HG03159 (cell line): ENCODE data around the gene SH3RF2.
"Not testable (repeated sequence)": the region's sequence is repeated elsewhere in the genome, so short reads cannot be mapped to it uniquely, and the experiment has no call there.

Experiments used
- ATAC-seq: cut with Tn5 transposase; IDR thresholded peaks from one replicate; pipeline ENCODE4 v1.9.1; 2021; ENCODE audit warnings: mild to moderate bottlenecking, moderate library complexity; ENCODE audit not compliant: unreplicated experiment

Gene SH3RF2

DNA sequence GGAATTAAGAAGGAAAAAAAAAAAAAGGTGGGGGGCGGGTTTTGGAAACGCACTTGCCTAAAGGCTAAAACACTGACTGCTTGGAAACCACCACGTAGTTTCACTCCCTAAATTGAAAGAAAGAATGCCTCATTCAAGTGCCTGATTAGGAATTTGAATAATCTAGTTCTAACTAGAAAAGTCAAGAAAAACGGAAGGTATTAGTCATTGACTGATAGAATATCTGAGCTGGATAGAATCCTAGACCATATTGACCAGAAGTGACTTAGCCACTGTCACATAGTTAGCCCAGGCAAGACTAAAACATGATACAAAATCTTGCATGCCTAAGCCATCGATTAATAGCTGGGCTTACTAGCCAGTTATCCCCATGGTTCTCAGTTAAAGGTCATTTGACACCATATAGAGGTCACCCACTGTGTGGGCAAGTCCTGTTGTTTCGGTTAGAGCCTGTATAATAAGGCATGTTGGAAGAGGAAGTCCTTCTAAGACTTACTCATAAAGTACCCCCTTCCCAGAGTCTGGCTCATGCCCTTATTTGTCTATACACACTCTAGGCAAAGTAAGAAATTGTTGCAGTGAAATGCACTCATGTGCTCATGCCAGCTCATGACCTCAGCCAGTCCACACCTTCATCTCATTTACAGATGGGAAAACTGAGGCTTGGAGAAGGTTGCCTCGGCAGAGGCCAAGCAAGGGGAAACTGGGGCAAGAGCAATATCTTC, 40.2 kb downstream of the SH3RF2 start:
- ATAC-seq: peak; percentile 71

DNA sequence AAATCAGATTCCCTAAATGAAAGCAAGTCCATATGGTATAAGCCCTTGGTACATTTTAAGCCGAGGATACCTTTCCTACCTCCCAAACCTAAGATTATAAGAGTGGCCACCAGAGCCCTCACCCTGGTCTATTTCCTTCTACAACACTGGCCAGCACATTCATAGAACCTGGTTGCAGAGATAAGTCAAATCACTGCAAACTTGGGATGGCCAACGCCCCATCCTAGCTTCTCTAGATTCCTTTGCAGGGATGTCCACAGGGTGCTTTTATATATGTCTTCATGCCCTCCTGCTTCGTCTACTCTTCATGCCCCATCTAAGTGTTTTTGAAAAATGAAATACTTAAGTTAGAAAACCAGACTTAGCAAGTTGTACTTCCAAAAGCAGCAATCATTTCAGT, 41.8 kb downstream of the SH3RF2 start:
- ATAC-seq: no peak

DNA sequence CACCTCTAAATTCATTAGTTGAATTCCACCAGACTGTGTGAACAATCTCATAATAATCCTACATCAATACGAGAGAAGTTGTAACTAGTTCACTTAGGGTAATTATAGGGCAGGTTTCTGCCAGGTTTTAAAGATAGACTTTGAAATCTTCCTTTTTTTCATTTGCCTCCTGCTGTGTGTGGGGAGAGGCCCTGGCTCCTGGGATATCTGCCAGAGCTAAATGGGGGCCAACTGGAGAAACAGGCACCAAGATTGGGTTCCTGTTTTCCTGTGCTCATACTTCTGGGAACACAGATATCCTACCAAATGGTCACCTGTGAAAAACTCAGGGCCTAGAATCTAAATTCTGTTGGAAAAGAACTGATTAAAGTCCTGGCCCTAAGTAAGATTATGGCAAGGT, 42.3 kb downstream of the SH3RF2 start:
- no peak for ATAC-seq

DNA sequence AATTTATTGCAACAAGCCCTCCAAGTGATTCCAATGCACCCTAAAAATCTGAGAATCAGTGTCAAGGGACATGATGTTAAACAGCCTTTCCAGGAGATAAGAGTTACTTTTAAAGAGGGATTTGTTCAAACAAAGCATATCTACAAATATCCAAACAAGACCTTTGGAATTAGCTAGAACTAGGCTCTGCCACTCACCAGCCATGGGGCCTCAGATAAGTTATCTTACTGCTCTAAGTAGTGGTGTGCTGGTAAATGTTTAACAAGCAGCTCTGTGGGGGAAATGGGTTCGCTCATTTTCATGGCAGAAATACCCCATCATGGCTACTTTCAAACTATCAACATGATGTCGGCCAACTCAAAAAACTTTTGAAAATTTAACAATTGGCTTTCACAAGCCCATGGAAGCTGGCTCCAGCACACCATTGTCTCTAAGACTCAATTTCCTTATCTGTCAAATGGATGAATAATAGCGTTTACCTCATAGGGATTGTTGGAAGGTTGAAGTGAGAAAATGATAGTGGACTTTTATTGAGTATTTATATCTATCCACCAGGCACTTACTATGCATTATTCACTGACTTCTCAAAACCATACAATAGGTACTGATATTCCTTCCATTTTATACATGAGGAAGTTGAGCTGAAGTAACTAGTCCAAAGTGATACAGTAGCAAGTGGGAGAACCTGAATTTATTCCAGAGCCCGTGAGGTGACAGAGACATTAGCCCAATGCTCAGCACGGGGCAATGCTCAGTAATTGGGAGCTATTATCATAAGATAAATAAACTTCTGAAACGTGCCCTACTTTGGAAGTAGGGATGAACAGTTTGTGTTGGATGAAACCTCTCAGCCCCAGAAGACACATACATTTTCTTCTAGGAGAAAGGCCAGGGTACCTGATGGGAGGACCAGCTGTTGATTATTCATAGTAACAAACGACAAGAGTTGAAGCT, 43.2 kb downstream of the SH3RF2 start:
- ATAC-seq: no peak

DNA sequence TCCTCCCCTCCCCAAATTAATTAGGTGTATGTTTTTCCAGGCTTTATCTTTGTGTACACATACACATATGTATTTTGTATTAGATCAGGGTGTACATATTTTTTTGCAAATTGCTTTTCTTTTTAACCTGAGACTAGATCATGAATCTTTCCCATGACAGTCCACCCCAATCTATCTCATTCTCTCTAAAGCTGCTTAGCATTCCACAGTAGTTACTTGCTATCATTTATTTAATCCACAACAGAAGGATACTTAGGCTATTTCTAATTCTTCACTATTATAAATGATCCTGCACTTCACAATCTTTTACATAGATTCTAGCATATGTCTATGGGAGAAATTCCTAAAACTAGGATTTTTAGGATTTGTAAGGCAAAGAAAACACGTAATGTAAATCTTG, 43.9 kb downstream of the SH3RF2 start:
- no peak for ATAC-seq

DNA sequence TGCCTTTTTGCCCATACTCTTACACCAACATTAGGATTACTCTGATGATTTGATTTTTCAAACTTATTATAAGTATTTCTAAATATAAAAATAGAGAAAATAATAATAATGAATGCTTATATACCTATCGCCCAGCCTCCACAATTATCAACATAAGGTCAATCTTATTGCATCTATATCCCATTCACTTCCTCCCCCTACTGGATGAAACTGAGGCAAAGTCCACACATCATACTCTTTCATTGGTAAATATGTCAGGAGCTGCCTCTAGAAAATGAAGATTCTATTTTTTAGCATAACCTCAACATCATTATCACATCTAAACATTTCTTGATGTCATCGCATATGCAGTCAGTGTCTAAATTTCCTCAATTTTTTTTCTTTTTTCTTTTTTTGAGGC, 44.3 kb downstream of the SH3RF2 start:
- no peak for ATAC-seq

DNA sequence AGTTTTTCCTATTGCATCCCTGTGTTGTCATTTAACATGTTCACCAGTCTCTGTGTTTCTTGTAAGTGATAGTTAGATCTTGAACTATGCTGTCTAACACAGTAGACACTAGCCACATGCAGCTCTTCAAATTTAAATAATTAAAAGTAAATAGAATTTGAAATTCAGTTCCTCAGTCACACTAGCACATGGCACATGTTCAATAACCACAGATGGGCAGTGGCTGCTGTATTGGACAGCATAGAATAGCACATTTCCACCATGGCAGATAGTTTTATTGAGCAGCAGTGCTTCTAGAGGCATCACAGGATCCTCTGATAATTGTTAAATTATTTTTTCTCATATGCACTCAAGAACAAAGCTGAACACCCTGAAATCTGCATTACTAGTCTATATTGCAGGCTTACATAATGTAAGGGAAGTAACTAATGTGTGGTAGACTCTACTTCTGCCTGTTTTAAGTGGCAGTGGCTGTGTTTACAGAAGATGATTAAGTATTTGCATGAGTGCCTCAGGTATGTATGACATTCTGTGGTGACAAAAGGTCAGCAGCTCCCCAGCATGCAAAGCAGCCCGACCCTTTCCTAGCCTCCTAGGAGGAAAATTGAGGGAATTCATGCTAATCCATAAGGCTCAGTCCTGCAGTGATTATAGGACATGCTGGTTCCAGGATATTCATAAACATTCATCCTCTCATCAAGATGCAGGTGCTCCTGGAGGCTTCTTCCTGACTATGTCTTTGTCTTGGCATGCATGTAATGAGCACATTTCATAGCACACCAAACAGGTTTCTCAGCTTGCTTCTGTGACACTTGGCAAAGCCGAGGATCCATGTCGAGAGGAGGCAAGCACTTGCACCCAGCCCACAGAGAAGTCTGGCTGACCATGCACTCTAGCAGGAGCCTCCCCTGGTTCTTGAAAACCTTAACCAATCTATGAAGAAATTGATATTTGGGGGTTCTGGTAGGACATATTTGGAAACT, 45.5 kb downstream of the SH3RF2 start:
- no peak for ATAC-seq

DNA sequence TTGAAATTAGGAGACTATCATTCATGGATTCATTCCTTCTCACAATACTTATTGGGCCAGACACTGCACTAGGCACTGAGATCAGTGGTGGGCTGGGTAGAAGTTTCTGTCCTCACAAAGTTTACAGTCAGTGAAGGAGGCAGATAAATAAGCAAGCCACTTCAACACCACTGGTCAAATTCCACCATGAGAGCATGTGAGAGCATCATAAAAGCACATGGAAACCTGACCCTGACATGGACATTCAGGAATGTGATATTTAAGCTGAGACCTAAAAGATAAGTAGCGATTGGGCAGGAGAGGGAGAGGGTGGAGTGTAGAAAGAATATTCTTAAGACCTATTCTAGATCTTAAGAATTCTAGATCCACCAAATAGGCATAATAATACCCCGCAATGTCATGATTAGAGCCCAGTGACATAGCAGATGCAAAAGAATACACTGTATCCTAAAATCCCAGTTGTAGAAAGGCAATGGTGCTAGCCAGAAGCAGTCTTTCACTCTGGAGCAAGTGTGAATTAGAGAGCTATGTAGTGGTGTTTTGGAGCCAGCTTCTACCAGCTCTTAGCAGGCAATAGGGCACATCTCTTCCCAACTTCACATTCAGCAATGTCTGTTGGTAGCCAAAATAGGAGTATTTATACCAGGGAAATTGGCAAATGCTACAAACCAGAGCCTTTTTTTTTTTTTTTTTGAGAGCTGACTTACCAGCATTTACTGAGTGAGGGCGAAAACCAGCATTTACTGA, 46.4 kb downstream of the SH3RF2 start:
- no peak for ATAC-seq

DNA sequence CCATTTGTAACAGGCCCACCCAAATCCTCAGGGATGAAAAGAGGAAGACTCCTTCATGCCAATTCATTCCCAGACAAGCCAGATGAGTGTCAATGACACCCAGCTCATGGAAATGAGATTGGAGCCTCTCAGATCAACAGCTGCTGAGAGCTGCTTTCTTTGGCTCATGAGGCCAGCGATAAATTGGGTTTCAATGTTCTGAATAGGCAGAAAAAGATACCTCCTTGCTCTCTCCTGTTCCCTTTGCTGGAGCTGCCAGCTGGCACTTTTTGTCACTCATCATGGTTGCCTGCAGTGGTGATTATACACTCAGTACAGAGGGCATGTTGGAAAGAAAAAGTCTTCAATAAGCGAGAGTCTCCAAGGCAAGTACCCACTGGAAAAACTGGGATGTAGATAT, 47.1 kb downstream of the SH3RF2 start:
- ATAC-seq: no peak

DNA sequence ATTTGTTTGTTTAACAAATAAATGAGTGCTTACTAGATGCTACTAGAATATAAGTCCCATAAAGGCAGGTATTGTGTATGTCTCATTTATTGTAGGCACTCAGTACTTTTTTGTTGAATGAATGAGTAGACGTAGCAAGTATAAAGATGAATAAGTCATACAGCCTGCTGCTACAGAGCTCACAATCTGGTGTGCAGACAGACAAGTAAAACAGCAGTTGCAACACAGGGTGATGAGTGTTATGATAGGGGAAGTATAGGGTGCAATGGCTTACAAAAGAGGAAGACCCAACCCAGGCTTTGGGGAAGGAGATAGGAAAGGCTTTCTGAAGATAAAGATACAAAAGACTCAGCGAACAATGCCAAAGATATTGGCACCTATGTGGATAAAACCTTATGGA, 47.7 kb downstream of the SH3RF2 start:
- no peak for ATAC-seq

DNA sequence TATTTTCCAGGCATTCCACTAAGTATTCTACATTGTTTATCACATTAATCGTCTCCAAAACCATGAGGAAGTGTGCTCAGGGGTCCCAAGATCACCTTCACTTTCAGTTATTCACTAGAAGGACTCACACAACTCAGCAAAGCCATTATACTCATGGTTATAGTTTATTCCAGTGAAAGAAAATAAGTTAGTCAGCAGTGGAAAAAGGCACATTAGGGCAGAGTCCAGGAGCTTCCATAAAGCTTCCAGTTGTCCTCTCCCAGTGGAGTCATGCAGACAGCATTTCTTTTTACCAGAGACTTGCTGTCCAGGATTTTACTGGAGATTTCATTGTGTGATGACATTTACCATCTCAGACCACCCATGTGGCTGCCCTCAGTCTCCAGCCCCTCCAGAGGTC, 51.5 kb downstream of the SH3RF2 start:
- ATAC-seq: no peak

DNA sequence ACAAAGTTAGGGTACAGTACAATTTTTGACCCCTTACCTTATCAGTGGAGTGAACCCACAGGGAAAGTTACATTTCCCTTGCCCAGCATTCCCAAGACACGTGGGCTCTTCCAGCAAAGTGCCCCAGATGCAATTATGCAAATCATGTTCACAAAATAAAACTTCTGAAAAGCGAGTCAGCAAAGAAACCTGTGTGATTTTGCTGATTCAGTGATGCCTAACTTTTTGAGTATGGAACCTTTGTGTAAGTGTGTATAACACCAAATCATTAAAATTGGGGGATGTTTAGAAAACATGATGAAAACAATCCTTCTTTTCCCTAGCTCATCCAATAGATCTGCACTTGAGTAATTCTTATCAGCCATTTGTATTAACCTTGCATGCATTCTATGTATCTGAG, 52.6 kb downstream of the SH3RF2 start:
- no peak for ATAC-seq

DNA sequence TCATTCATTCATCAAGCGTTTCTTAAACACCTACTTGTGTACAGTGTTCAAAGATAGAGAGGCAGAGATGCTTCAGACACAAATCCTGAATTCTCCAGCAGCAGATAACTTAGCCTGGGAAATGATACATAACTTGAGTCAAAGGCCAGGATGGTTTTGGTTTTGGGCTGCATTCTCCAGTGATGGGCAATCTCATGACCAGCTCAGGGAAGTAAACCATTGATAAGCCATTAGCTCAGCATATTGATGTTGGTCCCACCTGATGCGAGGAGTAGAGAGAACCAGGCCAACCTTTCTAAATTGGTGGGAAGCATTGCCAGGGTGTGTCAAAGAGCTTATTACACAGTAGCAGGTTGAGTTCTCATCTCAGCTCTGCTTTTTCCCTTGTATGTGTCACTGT, 53.0 kb downstream of the SH3RF2 start:
- ATAC-seq: no peak

DNA sequence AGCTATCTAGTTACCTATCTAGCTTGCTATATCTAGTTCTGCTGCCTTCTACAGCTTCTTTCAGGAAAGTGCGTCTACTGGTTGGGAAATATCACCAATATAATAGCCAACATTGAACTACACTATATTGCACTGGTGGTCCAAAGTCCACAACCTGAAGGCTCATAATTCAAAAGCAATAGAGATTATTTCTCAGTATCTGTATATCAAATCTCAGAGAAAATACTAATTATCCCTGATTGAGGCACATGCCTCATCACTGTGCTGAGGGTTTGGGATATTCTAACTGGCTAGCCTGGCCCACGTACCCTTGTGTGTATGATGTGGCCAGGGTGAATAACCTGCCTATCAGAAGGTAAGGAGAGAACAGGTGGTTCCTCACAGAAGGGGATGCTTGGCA, 53.8 kb downstream of the SH3RF2 start:
- no peak for ATAC-seq

DNA sequence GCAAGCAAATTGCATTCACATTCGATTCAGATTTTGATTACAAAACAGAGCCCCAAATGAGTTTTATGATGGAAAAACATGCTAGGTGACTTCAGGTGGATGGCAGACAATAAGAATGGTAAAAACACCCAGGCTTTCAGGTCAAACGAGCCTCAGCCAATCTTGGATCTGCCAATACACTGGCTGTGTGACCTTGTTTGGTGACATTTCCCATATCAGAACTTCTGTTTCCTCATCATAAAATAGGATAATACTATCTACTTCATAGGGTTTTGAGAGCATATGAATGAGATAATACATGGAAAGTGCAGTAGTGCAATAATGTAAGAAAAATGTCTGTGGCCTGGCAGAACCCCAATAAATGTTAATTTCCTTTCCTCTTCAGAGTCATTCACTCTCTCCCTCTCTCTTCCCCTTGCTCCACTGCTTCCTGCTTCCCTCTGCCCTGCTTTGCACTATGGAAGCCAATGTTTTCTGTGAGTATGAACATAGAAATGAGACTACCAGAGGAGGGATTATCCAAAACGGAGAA, 54.7 kb downstream of the SH3RF2 start:
- no peak for ATAC-seq

DNA sequence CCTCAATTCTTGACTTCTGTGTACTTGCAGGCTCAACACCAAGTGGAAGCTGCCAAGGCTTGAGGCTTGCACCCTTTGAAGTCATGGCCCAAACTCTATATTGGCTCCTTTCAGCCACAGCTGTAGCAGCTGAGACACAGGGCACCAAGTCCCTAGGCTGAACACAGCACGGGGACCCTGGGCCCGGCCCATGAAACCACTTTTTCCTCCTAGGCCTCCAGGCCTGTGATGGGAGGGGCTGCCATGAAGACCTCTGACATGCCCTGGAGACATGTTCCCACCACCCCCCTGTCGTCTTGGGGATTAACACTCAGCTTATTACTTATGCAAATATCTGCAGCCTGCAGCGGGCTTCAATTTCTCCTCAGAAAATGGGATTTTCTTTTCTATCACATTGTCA, 57.2 kb downstream of the SH3RF2 start:
- ATAC-seq: not testable (repeated sequence)

DNA sequence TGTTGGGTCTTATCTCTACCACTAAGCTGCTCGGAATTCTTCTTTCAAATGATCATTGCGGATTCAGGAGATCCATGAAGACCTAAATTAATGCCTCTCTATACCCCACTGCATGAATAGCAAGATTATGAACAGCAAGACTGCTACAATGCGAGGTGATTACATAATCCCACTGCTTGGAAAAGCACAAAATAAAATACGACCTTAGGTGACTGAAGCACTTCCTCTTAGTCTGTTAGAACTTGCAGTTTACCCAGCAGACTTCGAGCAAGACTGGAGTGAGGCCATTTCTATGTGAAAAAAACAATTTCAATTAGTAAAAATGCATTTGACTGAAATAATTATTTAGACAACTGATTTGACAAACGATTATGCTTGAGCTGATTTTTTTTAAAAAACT, 59.8 kb downstream of the SH3RF2 start:
- ATAC-seq: no peak

DNA sequence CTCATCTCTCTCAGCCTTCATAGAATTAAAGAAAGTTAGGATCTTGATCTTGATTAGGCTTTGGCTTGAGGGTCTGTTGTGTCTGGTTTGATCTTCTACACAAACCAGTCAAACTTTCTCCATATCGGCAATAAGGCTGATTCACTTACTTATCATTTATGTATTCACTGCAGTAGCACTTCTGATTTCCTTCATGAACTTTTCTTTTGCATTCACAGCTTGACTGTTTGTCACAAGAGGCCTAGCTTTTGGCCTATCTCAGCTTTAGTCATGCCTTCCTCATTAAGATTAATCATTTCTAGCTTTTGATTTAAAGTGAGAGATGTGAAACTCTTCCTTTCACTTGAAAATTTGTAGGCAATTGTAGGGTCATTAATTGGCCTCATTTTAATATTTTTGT, 62.8 kb downstream of the SH3RF2 start:
- ATAC-seq: no peak

DNA sequence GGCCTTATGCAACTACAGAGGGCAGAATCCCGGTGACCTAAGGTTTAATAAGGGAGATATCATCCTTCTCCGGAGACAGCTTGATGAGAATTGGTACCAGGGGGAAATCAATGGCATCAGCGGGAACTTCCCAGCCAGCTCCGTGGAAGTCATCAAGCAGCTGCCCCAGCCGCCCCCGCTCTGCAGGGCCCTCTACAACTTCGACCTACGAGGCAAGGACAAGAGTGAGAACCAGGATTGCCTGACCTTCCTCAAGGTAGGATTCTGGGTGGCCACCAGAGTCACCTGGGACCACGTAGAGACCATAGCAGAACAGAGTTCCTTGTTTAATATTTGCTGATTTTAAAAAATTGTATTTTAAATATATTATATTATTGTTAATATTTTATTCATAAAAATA, 63.7 kb downstream of the SH3RF2 start:
- ATAC-seq: no peak

DNA sequence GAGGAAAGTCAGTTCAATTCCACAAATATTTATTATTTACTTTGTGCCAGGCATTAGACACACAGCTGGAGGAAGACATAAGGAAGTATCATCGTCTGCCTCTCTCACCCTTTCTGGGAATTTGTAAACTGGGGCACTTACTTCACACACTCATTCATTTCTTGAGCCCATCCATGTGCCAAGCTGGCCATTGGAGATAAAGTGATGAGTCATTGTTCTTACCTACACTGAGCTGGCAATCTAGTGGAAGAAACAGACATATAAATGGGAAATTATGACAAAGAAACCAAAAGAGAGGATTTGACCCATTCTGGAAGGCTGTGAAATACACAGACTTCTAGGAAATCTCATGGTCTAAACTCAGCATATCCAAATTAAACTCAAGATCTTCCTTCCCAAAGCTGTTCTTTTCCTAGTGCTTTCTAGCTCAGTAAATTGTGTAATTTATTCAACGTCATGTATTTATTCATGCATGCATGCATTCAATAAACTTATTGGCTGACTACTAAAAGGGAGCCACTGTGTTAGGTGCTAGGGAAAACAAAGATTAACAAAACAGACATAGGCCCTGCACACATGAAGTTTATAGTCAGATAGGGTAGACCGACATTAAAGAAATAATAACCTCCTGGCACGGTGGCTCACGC, 65.3 kb downstream of the SH3RF2 start:
- ATAC-seq: no peak
